GM18951 (cell line): ENCODE results near the gene ATXN2L.
"Not testable (repeated sequence)": the region's sequence is repeated elsewhere in the genome, so short reads cannot be mapped to it uniquely, and the experiment has no call there.

Experiments
- POLR2A ChIP-seq: IDR thresholded peaks from 4 replicates; pipeline ENCODE4 v1.6.1; 2011; ENCODE audit warnings: mild to moderate bottlenecking; ENCODE audit not compliant: insufficient read length, insufficient read depth; ENCODE audit errors: extremely low read depth
- in situ Hi-C: fragments of 300-500 bp; cut with MboI; formaldehyde crosslinking; loops from one replicate; pipeline ENCODE4 v1.12.0; 2022; ENCODE audit warnings: low sequenced_read_pairs, mixed read lengths, inconsistent platforms; ENCODE audit not compliant: unreplicated experiment

ATXN2L gene

GRCh38 chr16:28845293-28845692 is 22.5 kb downstream of the ATXN2L start:
- TF ChIP-seq POLR2A = no peak
- in situ Hi-C loops = no loop called here

GRCh38 chr16:28845761-28846079 is 22.9 kb downstream of the ATXN2L start:
- in situ Hi-C loops = no loop called here
- TF ChIP-seq POLR2A = no peak

- peak; percentile 87 for TF ChIP-seq POLR2A
- in situ Hi-C loops = no loop called here
These were observed 23.5 kb downstream of the ATXN2L start, which contains the start of gene TUFM for GRCh38 chr16:28846080-28846932. TUFM (minus strand) TSS chr16:28846348; CDS start chr16:28846269, 79 bp downstream.

GRCh38 chr16:28846933-28847273 is 24.1 kb downstream of the ATXN2L start:
- in situ Hi-C loops = no loop called here
- TF ChIP-seq POLR2A = no peak

- no peak for TF ChIP-seq POLR2A
- in situ Hi-C loops = no loop called here
These were observed 35.6 kb downstream of the ATXN2L start for GRCh38 chr16:28858421-28858820.

- in situ Hi-C loops = no loop called here
- TF ChIP-seq POLR2A = no peak
These were observed 36.5 kb downstream of the ATXN2L start for GRCh38 chr16:28859326-28859725.

GRCh38 chr16:28863929-28864793 is 41.4 kb downstream of the ATXN2L start:
- TF ChIP-seq POLR2A = no peak
- in situ Hi-C loops = no loop called here

- TF ChIP-seq POLR2A = no peak
- in situ Hi-C loops = no loop called here
These were observed 42.3 kb downstream of the ATXN2L start for GRCh38 chr16:28865001-28865688.

- in situ Hi-C loops = no loop called here
- no peak for TF ChIP-seq POLR2A
These were observed 43.1 kb downstream of the ATXN2L start for GRCh38 chr16:28865722-28866453.

GRCh38 chr16:28866454-28866804 is 43.6 kb downstream of the ATXN2L start:
- TF ChIP-seq POLR2A = no peak
- in situ Hi-C loops = no loop called here

- in situ Hi-C loops = no loop called here
- TF ChIP-seq POLR2A = no peak
These were observed 44.4 kb downstream of the ATXN2L start for GRCh38 chr16:28867241-28867640.

- in situ Hi-C loops = not testable (repeated sequence)
These were observed 44.8 kb downstream of the ATXN2L start for GRCh38 chr16:28867646-28868045.

GRCh38 chr16:28869201-28869600 is 46.4 kb downstream of the ATXN2L start:
- in situ Hi-C loops = no loop called here
- no peak for TF ChIP-seq POLR2A
